Type B pancreatic cell (in vitro differentiated cells): ENCODE measurements around the gene ANKRD31. TPM values are rescaled to one million over a fixed set of nuclear protein-coding genes. Genes with fewer than 3 reads are reported as not detected.

Experiments
- DNase-seq: peaks from one replicate; pipeline ENCODE4 v3.0.0; 2021; ENCODE audit warnings: mixed read lengths; ENCODE audit not compliant: unreplicated experiment; ENCODE audit errors: extremely low spot score
- H3K27ac Mint-ChIP-seq: 2 replicates; pipeline ENCODE4 v1.8.0; 2021; ENCODE audit warnings: mild to moderate bottlenecking, mixed read lengths
- H3K27me3 Mint-ChIP-seq: 2 replicates; pipeline ENCODE4 v1.8.0; 2021; ENCODE audit warnings: mixed read lengths
- H3K36me3 Mint-ChIP-seq: 2 replicates; pipeline ENCODE4 v1.8.0; 2021; ENCODE audit warnings: mixed read lengths
- H3K4me1 Mint-ChIP-seq: one replicate; pipeline ENCODE4 v1.8.0; 2021; ENCODE audit warnings: mixed read lengths; ENCODE audit not compliant: unreplicated experiment
- H3K4me3 Mint-ChIP-seq: 2 replicates; pipeline ENCODE4 v1.8.0; 2021; ENCODE audit warnings: mild to moderate bottlenecking, mixed read lengths
- H3K9me3 Mint-ChIP-seq: 2 replicates; pipeline ENCODE4 v1.8.0; 2021; ENCODE audit warnings: mixed read lengths
- CTCF ChIP-seq: fragments of 200-600 bp; sonication (generic); conservative IDR thresholded peaks from 2 replicates; pipeline ENCODE4 v1.5.0; 2021; ENCODE audit warnings: antibody characterized with exemption, mild to moderate bottlenecking
- total RNA-seq: library from RNA; stranded (reverse); gene quantifications from 2 replicates; pipeline ENCODE4 v1.2.1, GENCODE V29; 2021; ENCODE audit warnings: low replicate concordance

Gene ANKRD31
- total RNA-seq, 1 donor from 2014 or later = 0.34 TPM

GRCh38 chr5:75214928-75215327 lies 21.8 kb downstream of the ANKRD31 start:
- DNase-seq = no peak
- Mint-ChIP-seq H3K36me3 (no peaks in the 10 kb centered on the region), H3K27ac (no peak overlapping the region), H3K4me1 (no peaks in the 10 kb centered on the region), H3K9me3 (peaks cover 12% of the 10 kb centered on the region), H3K27me3 (no peaks in the 10 kb centered on the region), H3K4me3 (no peak overlapping the region)
- no peak for TF ChIP-seq CTCF

DNA sequence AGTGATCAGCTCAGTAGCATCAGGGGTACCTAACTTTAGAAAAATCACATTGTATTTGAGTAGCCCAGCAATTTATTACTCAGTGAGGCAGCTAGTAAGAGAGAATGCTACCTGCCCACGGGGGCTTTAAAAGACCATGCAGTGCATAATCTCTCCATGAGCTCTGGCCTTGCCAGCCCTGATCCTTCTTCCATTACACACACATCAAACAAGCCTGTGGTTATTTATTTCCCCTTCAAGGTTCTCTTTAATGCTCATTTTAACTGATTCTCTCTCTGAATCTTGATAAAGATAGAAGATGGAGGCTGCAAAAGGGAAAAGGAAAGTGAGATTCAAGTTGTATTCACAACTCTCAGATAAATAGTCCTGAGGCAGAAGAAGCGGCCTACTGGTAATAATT lies 22.3 kb downstream of the ANKRD31 start:
- TF ChIP-seq CTCF = no peak
- Mint-ChIP-seq H3K4me1 (no peaks in the 10 kb centered on the region), H3K9me3 (peaks cover 12% of the 10 kb centered on the region), H3K4me3 (no peak overlapping the region), H3K27ac (no peak overlapping the region), H3K27me3 (no peaks in the 10 kb centered on the region), H3K36me3 (no peaks in the 10 kb centered on the region)
- DNase-seq = no peak

- Mint-ChIP-seq H3K4me1 (no peaks in the 10 kb centered on the region), H3K36me3 (no peaks in the 10 kb centered on the region), H3K27me3 (no peaks in the 10 kb centered on the region), H3K4me3 (no peak overlapping the region), H3K9me3 (no peaks in the 10 kb centered on the region), H3K27ac (no peak overlapping the region)
- TF ChIP-seq CTCF = no peak
- DNase-seq = no peak
Observed at GRCh38 chr5:75203604-75204003, 33.1 kb downstream of the ANKRD31 start.

- H3K36me3 Mint-ChIP-seq = no peaks in the 10 kb centered on the region
- H3K4me3 Mint-ChIP-seq = no peak overlapping the region
- TF ChIP-seq CTCF = peak; percentile 21
- H3K9me3 Mint-ChIP-seq = no peaks in the 10 kb centered on the region
- no peaks in the 10 kb centered on the region for H3K27me3 Mint-ChIP-seq
- H3K4me1 Mint-ChIP-seq = no peaks in the 10 kb centered on the region
- no peak overlapping the region for H3K27ac Mint-ChIP-seq
- no peak for DNase-seq
Observed at GRCh38 chr5:75202935-75203334, 33.7 kb downstream of the ANKRD31 start.

- Mint-ChIP-seq H3K4me3 (no peak overlapping the region), H3K4me1 (no peaks in the 10 kb centered on the region), H3K27ac (no peak overlapping the region), H3K36me3 (no peaks in the 10 kb centered on the region), H3K27me3 (no peaks in the 10 kb centered on the region), H3K9me3 (no peaks in the 10 kb centered on the region)
- no peak for DNase-seq
- TF ChIP-seq CTCF = no peak
Observed at GRCh38 chr5:75200776-75201175, 35.9 kb downstream of the ANKRD31 start.

- Mint-ChIP-seq H3K4me3 (no peak overlapping the region), H3K36me3 (no peaks in the 10 kb centered on the region), H3K27me3 (no peaks in the 10 kb centered on the region), H3K27ac (no peak overlapping the region), H3K4me1 (no peaks in the 10 kb centered on the region), H3K9me3 (no peaks in the 10 kb centered on the region)
- no peak for TF ChIP-seq CTCF
- DNase-seq = no peak
Observed at GRCh38 chr5:75199946-75200345, 36.7 kb downstream of the ANKRD31 start.
